Liver (tissue), 9 donors: ENCODE data around the gene UNG. TPM values are rescaled to one million over a fixed set of nuclear protein-coding genes. Genes with fewer than 3 reads are reported as not detected.
A peak's percentile ranks its signal among the peaks of the same experiment; 100 is the strongest.

Experiments
- DNase-seq: peaks from one replicate; pipeline ENCODE4 v3.0.0-alpha.2; 2017; ENCODE audit warnings: low spot score
- H3K27ac ChIP-seq, 2 donors: one replicate each; pipeline ENCODE4 v1.7.0; 2013; ENCODE audit warnings: inconsistent platforms in 2 of 2, low read length in 2 of 2, control low read depth in 1 of 2, low read depth in 1 of 2, mild to moderate bottlenecking in 1 of 2
- H3K27me3 ChIP-seq, 4 donors: one replicate each; pipeline versions ENCODE4 v1.6.1 to v1.7.0; 2013; ENCODE audit warnings: low read length in 3 of 4, inconsistent platforms in 1 of 4, mild to moderate bottlenecking in 1 of 4, moderate library complexity in 1 of 4; ENCODE audit not compliant: control insufficient read depth in 4 of 4, insufficient read depth in 4 of 4
- H3K36me3 ChIP-seq, 4 donors: one replicate each; pipeline versions ENCODE4 v1.6.1 to v1.7.0; 2013; ENCODE audit warnings: low read length in 3 of 4, mild to moderate bottlenecking in 3 of 4, low read depth in 1 of 4, moderate library complexity in 1 of 4; ENCODE audit not compliant: control insufficient read depth in 4 of 4, insufficient read depth in 3 of 4
- H3K4me1 ChIP-seq, 4 donors: one replicate each; pipeline versions ENCODE4 v1.6.1 to v1.7.0; 2013; ENCODE audit warnings: low read length in 3 of 4, mild to moderate bottlenecking in 3 of 4, moderate library complexity in 1 of 4; ENCODE audit not compliant: control insufficient read depth in 4 of 4, insufficient read depth in 4 of 4
- H3K4me3 ChIP-seq, 3 donors: one replicate each; pipeline versions ENCODE4 v1.6.1 to v1.7.0; 2013; ENCODE audit warnings: low read length in 3 of 3, control low read depth in 1 of 3, low read depth in 1 of 3, mild to moderate bottlenecking in 1 of 3
- H3K9ac ChIP-seq, 2 donors: one replicate each; pipeline ENCODE4 v1.7.0; 2013; ENCODE audit warnings: low read length in 2 of 2, mild to moderate bottlenecking in 2 of 2, moderate library complexity in 2 of 2, control low read depth in 1 of 2, low read depth in 1 of 2
- H3K9me3 ChIP-seq, 4 donors: one replicate each; pipeline versions ENCODE4 v1.6.1 to v1.7.0; 2013; ENCODE audit warnings: low read length in 3 of 4; ENCODE audit not compliant: control insufficient read depth in 4 of 4
- EGR1 ChIP-seq, 2 donors: IDR thresholded peaks; 2 replicates each; pipeline ENCODE4 v1.6.1; 2016 to 2018; ENCODE audit warnings: antibody characterized with exemption in 2 of 2, low read depth in 2 of 2
- FOXA1 ChIP-seq: IDR thresholded peaks from 2 replicates; pipeline ENCODE4 v1.6.1; 2016; ENCODE audit warnings: antibody characterized with exemption
- FOXA2 ChIP-seq: IDR thresholded peaks from 2 replicates; pipeline ENCODE4 v1.6.1; 2016; ENCODE audit warnings: antibody characterized with exemption
- GABPA ChIP-seq, 2 donors: IDR thresholded peaks in 1 of 2; conservative IDR thresholded peaks in 1 of 2; 2 replicates each; pipeline ENCODE4 v1.6.1; 2016; ENCODE audit warnings: antibody characterized with exemption in 2 of 2, mild to moderate bottlenecking in 1 of 2, moderate library complexity in 1 of 2
- HNF4A ChIP-seq, 2 donors: conservative IDR thresholded peaks; 2 replicates each; pipeline ENCODE4 v1.6.1; 2016; ENCODE audit warnings: antibody characterized with exemption in 2 of 2, mild to moderate bottlenecking in 2 of 2
- HNF4G ChIP-seq: IDR thresholded peaks from 2 replicates; pipeline ENCODE4 v1.6.1; 2016; ENCODE audit warnings: antibody characterized with exemption
- JUND ChIP-seq, 2 donors: IDR thresholded peaks; 2 replicates each; pipeline ENCODE4 v1.6.1; 2016; ENCODE audit warnings: antibody characterized with exemption in 2 of 2
- MAX ChIP-seq: IDR thresholded peaks from 2 replicates; pipeline ENCODE4 v1.6.1; 2016; ENCODE audit warnings: antibody characterized with exemption
- RAD21 ChIP-seq, 2 donors: IDR thresholded peaks; 2 replicates each; pipeline ENCODE4 v1.6.1; 2016; ENCODE audit warnings: antibody characterized with exemption in 2 of 2, mild to moderate bottlenecking in 2 of 2
- REST ChIP-seq: IDR thresholded peaks from 2 replicates; pipeline ENCODE4 v1.6.1; 2016; ENCODE audit warnings: antibody characterized with exemption, mild to moderate bottlenecking
- RXRA ChIP-seq, 2 donors: IDR thresholded peaks; 2 replicates each; pipeline ENCODE4 v1.6.1; 2017 to 2018; ENCODE audit warnings: antibody characterized with exemption in 2 of 2, mild to moderate bottlenecking in 1 of 2
- SP1 ChIP-seq: IDR thresholded peaks from 2 replicates; pipeline ENCODE4 v1.6.1; 2018; ENCODE audit warnings: antibody characterized with exemption, mild to moderate bottlenecking
- TAF1 ChIP-seq: conservative IDR thresholded peaks from 2 replicates; pipeline ENCODE4 v1.6.1; 2016; ENCODE audit warnings: antibody characterized with exemption, mild to moderate bottlenecking
- YY1 ChIP-seq: IDR thresholded peaks from 2 replicates; pipeline ENCODE4 v1.6.1; 2016; ENCODE audit warnings: antibody characterized with exemption, mild to moderate bottlenecking
- whole genome bisulfite sequencing: extraction: QIAGEN DNeasy Blood & Tissue Kit; methylation state at CpG from one replicate; pipeline ENCODE4 v1.1.7; 2013; 5-methylcytosine and 5-hydroxymethylcytosine counted together
- polyA plus RNA-seq, 2 donors: library from polyadenylated mRNA; stranded (reverse) in 1 of 2; unstranded in 1 of 2; fragments of 200-250 nt in 1 of 2; fragments of >200 nt in 1 of 2; fragmentation: Nextera tagmentation in 1 of 2; extraction: Ambion mirVana in 1 of 2; gene quantifications; one replicate each; pipeline versions ENCODE4 v1.2.1 to v1.2.3, GENCODE V29; 2013 to 2015
- total RNA-seq, 2 donors: library from RNA; depleted of rRNA; stranded (reverse); fragments of >200 nt; gene quantifications; one replicate each; pipeline ENCODE4 v1.2.3, GENCODE V29; 2014
- TF ChIP-seq, protein P1 (sequence below): fragments of 150-350 bp; IDR thresholded peaks from 2 replicates; pipeline ENCODE4 v1.5.1; 2017; ENCODE audit warnings: improper control_type of control experiment, low read depth, low read length; ENCODE audit not compliant: missing input control
- TF ChIP-seq, protein P2 (sequence below): IDR thresholded peaks from 2 replicates; pipeline ENCODE4 v1.6.1; 2016; ENCODE audit warnings: antibody characterized with exemption
- TF ChIP-seq, protein P3 (sequence below): IDR thresholded peaks from 2 replicates; pipeline ENCODE4 v1.6.1; 2016; ENCODE audit warnings: antibody characterized with exemption
- donor health status: healthy.
- donor health status: healthy.
- donor health status: healthy.
- donor health status: healthy.
- donor health status: healthy.

The UNG gene
- total and polyA plus RNA-seq, 4 donors, result 9.4 to 22.1 (median 14.9) TPM

- no peaks in the 10 kb centered on the region for H3K27me3 ChIP-seq
- H3K27ac ChIP-seq, result no peak overlapping the region
- H3K9me3 ChIP-seq, result no peaks in the 10 kb centered on the region
- DNase-seq, result no peak
- WGBS, result 96% methylated on average over 1 of the region's 1 CpG
- no peak overlapping the region for H3K9ac ChIP-seq
- no peak overlapping the region for H3K4me3 ChIP-seq
- H3K36me3 ChIP-seq, result peaks cover 0 to 4% (median 2%) of the 10 kb centered on the region in 4 donors
- TF ChIP-seq RXRA (IDR thresholded peaks at IDR 0.05), result no peak
- TF ChIP-seq HNF4A (conservative IDR thresholded peaks at IDR 0.05), result no peak
- no peak for TF ChIP-seq RAD21 (IDR thresholded peaks at IDR 0.05)
- no peak for TF ChIP-seq REST
- TF ChIP-seq, protein P1, sequence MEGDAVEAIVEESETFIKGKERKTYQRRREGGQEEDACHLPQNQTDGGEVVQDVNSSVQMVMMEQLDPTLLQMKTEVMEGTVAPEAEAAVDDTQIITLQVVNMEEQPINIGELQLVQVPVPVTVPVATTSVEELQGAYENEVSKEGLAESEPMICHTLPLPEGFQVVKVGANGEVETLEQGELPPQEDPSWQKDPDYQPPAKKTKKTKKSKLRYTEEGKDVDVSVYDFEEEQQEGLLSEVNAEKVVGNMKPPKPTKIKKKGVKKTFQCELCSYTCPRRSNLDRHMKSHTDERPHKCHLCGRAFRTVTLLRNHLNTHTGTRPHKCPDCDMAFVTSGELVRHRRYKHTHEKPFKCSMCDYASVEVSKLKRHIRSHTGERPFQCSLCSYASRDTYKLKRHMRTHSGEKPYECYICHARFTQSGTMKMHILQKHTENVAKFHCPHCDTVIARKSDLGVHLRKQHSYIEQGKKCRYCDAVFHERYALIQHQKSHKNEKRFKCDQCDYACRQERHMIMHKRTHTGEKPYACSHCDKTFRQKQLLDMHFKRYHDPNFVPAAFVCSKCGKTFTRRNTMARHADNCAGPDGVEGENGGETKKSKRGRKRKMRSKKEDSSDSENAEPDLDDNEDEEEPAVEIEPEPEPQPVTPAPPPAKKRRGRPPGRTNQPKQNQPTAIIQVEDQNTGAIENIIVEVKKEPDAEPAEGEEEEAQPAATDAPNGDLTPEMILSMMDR, result no peak
- no peak for TF ChIP-seq HNF4G
- no peak for TF ChIP-seq SP1
- no peak for TF ChIP-seq FOXA2
- TF ChIP-seq MAX, result no peak
- TF ChIP-seq EGR1 (IDR thresholded peaks at IDR 0.05; ENCODE audit: low read depth in 2 of 2), result no peak
- TF ChIP-seq FOXA1, result no peak
- TF ChIP-seq YY1, result no peak
- TF ChIP-seq, protein P2, sequence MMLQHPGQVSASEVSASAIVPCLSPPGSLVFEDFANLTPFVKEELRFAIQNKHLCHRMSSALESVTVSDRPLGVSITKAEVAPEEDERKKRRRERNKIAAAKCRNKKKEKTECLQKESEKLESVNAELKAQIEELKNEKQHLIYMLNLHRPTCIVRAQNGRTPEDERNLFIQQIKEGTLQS, result no peak
- peaks cover 2 to 56% (median 25%) of the 10 kb centered on the region in 4 donors for H3K4me1 ChIP-seq
Observed at GRCh38 chr12:109057376-109057775, 40.0 kb upstream of the UNG start.

DNA sequence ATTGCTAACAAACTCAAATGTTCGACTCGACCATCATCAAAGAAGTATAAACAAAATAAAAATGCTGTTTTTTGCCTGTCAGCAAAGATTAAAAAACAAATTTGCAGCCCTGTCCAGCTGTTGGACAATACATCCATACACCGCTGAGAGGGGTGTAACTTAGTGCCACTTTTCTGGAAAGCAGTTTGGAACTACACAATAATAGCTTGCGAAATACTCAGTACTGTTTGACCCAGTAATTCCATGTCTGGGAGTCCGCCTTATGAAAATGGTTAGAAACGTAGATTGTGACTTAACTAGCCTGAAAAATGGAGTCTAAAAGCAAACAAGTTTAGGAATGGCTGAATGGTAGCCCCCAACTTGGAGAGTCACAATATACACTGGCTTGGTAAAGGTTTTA is 38.6 kb upstream of the UNG start:
- peaks cover 2 to 46% (median 18%) of the 10 kb centered on the region in 4 donors for H3K4me1 ChIP-seq
- peaks cover 0 to 6% (median 2%) of the 10 kb centered on the region in 4 donors for H3K36me3 ChIP-seq
- TF ChIP-seq FOXA2 (no peak), TAF1 (no peak), YY1 (peak; percentile 52), RXRA (IDR thresholded peaks at IDR 0.05) (peak; percentile 33 to 60), RAD21 (IDR thresholded peaks at IDR 0.05) (peak; percentile 45 to 47), SP1 (peak; percentile 31), GABPA (IDR thresholded peaks at IDR 0.05 in 1 of 2, conservative IDR thresholded peaks at IDR 0.05 in 1 of 2) (no peak), REST (peak; percentile 44), MAX (peak; percentile 22), JUND (IDR thresholded peaks at IDR 0.05) (peak in 1 of 2 donors; percentile 38), HNF4A (conservative IDR thresholded peaks at IDR 0.05) (peak; percentile 35 to 68)
- TF ChIP-seq, protein P1, result peak; percentile 16
- TF ChIP-seq, protein P3, sequence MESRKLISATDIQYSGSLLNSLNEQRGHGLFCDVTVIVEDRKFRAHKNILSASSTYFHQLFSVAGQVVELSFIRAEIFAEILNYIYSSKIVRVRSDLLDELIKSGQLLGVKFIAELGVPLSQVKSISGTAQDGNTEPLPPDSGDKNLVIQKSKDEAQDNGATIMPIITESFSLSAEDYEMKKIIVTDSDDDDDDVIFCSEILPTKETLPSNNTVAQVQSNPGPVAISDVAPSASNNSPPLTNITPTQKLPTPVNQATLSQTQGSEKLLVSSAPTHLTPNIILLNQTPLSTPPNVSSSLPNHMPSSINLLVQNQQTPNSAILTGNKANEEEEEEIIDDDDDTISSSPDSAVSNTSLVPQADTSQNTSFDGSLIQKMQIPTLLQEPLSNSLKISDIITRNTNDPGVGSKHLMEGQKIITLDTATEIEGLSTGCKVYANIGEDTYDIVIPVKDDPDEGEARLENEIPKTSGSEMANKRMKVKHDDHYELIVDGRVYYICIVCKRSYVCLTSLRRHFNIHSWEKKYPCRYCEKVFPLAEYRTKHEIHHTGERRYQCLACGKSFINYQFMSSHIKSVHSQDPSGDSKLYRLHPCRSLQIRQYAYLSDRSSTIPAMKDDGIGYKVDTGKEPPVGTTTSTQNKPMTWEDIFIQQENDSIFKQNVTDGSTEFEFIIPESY, result no peak

More for the DNA sequence above, 38.6 kb upstream of the UNG start:
- Histone ChIP-seq H3K9ac (no peak overlapping the region), H3K27ac (peak overlapping the region; percentile 46 to 63), H3K4me3 (no peak overlapping the region), H3K27me3 (no peaks in the 10 kb centered on the region), H3K9me3 (no peaks in the 10 kb centered on the region)
- WGBS, result 44% methylated on average over 6 of the region's 6 CpGs
- DNase-seq, result no peak
